Measurements from ENCODE around the gene MOB3B.
A peak's percentile ranks its signal among the peaks of the same experiment; 100 is the strongest.

Gene MOB3B

DNA sequence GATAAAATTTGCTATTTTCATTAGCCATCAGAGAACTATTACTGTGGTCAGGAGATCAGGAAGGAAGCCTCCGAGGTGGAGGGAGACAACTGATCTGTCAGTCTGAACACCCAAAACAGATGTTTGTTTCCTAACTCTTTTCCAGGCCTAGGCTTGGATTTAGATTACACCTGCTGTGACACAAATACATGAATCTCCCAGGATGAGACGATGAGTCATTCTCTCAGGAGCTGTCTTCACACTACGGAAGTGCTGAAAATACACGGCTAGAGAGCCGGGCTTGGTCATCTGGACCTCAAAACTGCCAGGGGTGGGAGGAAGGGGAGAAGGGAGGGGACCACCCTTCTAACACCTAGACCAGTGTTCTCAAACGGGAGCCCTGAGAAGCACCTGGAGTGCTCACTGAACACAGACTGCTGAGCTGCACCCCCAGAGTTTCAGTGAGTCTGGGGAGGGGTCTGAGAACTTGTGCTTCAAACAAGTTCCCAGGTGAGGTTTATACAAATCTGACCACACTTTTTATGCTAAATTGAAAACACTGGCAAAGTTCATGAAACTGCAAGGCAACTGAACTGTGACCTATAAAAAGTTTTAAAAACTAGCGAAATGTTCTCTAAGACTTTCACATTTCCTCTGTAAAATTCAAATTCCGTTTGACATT is 152.3 kb downstream of the MOB3B start:
- POLR2A ChIA-PET = no interaction called here
- TF ChIP-seq ZNF37A (tag by site-specific recombination; IDR thresholded peaks at IDR 0.05) (no peak), ZNF23 (tag by site-specific recombination; IDR thresholded peaks at IDR 0.05; ENCODE audit: borderline replicate concordance) (no peak), ZNF133 (tag by site-specific recombination; IDR thresholded peaks at IDR 0.05) (no peak), ZBTB20 (tag by site-specific recombination; IDR thresholded peaks at IDR 0.05) (no peak), ZNF571 (tag by site-specific recombination; IDR thresholded peaks at IDR 0.05) (no peak), ZNF473 (tag by site-specific recombination; IDR thresholded peaks at IDR 0.05) (no peak), ZNF791 (tag by site-specific recombination; IDR thresholded peaks at IDR 0.05) (no peak), ZNF211 (tag by site-specific recombination; IDR thresholded peaks at IDR 0.05; ENCODE audit: low read depth) (no peak), ZNF292 (tag by site-specific recombination; IDR thresholded peaks at IDR 0.05; ENCODE audit: borderline replicate concordance, low read depth) (no peak)
- TF ChIP-seq, protein P1, sequence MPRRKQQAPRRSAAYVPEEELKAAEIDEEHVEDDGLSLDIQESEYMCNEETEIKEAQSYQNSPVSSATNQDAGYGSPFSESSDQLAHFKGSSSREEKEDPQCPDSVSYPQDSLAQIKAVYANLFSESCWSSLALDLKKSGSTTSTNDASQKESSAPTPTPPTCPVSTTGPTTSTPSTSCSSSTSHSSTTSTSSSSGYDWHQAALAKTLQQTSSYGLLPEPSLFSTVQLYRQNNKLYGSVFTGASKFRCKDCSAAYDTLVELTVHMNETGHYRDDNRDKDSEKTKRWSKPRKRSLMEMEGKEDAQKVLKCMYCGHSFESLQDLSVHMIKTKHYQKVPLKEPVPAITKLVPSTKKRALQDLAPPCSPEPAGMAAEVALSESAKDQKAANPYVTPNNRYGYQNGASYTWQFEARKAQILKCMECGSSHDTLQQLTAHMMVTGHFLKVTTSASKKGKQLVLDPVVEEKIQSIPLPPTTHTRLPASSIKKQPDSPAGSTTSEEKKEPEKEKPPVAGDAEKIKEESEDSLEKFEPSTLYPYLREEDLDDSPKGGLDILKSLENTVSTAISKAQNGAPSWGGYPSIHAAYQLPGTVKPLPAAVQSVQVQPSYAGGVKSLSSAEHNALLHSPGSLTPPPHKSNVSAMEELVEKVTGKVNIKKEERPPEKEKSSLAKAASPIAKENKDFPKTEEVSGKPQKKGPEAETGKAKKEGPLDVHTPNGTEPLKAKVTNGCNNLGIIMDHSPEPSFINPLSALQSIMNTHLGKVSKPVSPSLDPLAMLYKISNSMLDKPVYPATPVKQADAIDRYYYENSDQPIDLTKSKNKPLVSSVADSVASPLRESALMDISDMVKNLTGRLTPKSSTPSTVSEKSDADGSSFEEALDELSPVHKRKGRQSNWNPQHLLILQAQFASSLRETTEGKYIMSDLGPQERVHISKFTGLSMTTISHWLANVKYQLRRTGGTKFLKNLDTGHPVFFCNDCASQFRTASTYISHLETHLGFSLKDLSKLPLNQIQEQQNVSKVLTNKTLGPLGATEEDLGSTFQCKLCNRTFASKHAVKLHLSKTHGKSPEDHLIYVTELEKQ (tag by site-specific recombination; IDR thresholded peaks at IDR 0.05; ENCODE audit: borderline replicate concordance) = 0 out of 2 replicates have a peak, but pooled peaks have one; percentile 29
- TF ChIP-seq, protein P2, sequence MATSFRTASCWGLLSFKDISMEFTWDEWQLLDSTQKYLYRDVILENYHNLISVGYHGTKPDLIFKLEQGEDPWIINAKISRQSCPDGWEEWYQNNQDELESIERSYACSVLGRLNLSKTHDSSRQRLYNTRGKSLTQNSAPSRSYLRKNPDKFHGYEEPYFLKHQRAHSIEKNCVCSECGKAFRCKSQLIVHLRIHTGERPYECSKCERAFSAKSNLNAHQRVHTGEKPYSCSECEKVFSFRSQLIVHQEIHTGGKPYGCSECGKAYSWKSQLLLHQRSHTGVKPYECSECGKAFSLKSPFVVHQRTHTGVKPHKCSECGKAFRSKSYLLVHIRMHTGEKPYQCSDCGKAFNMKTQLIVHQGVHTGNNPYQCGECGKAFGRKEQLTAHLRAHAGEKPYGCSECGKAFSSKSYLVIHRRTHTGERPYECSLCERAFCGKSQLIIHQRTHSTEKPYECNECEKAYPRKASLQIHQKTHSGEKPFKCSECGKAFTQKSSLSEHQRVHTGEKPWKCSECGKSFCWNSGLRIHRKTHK (tag by site-specific recombination; IDR thresholded peaks at IDR 0.05) = no peak
- TF ChIP-seq, protein P3, sequence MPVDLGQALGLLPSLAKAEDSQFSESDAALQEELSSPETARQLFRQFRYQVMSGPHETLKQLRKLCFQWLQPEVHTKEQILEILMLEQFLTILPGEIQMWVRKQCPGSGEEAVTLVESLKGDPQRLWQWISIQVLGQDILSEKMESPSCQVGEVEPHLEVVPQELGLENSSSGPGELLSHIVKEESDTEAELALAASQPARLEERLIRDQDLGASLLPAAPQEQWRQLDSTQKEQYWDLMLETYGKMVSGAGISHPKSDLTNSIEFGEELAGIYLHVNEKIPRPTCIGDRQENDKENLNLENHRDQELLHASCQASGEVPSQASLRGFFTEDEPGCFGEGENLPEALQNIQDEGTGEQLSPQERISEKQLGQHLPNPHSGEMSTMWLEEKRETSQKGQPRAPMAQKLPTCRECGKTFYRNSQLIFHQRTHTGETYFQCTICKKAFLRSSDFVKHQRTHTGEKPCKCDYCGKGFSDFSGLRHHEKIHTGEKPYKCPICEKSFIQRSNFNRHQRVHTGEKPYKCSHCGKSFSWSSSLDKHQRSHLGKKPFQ (tag by site-specific recombination; IDR thresholded peaks at IDR 0.05) = 0 out of 2 replicates have a peak, but pooled peaks have one; percentile 18
- TF ChIP-seq, protein P4, sequence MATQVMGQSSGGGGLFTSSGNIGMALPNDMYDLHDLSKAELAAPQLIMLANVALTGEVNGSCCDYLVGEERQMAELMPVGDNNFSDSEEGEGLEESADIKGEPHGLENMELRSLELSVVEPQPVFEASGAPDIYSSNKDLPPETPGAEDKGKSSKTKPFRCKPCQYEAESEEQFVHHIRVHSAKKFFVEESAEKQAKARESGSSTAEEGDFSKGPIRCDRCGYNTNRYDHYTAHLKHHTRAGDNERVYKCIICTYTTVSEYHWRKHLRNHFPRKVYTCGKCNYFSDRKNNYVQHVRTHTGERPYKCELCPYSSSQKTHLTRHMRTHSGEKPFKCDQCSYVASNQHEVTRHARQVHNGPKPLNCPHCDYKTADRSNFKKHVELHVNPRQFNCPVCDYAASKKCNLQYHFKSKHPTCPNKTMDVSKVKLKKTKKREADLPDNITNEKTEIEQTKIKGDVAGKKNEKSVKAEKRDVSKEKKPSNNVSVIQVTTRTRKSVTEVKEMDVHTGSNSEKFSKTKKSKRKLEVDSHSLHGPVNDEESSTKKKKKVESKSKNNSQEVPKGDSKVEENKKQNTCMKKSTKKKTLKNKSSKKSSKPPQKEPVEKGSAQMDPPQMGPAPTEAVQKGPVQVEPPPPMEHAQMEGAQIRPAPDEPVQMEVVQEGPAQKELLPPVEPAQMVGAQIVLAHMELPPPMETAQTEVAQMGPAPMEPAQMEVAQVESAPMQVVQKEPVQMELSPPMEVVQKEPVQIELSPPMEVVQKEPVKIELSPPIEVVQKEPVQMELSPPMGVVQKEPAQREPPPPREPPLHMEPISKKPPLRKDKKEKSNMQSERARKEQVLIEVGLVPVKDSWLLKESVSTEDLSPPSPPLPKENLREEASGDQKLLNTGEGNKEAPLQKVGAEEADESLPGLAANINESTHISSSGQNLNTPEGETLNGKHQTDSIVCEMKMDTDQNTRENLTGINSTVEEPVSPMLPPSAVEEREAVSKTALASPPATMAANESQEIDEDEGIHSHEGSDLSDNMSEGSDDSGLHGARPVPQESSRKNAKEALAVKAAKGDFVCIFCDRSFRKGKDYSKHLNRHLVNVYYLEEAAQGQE (tag by site-specific recombination; IDR thresholded peaks at IDR 0.05) = peak; percentile 71
- TF ChIP-seq, protein P5, sequence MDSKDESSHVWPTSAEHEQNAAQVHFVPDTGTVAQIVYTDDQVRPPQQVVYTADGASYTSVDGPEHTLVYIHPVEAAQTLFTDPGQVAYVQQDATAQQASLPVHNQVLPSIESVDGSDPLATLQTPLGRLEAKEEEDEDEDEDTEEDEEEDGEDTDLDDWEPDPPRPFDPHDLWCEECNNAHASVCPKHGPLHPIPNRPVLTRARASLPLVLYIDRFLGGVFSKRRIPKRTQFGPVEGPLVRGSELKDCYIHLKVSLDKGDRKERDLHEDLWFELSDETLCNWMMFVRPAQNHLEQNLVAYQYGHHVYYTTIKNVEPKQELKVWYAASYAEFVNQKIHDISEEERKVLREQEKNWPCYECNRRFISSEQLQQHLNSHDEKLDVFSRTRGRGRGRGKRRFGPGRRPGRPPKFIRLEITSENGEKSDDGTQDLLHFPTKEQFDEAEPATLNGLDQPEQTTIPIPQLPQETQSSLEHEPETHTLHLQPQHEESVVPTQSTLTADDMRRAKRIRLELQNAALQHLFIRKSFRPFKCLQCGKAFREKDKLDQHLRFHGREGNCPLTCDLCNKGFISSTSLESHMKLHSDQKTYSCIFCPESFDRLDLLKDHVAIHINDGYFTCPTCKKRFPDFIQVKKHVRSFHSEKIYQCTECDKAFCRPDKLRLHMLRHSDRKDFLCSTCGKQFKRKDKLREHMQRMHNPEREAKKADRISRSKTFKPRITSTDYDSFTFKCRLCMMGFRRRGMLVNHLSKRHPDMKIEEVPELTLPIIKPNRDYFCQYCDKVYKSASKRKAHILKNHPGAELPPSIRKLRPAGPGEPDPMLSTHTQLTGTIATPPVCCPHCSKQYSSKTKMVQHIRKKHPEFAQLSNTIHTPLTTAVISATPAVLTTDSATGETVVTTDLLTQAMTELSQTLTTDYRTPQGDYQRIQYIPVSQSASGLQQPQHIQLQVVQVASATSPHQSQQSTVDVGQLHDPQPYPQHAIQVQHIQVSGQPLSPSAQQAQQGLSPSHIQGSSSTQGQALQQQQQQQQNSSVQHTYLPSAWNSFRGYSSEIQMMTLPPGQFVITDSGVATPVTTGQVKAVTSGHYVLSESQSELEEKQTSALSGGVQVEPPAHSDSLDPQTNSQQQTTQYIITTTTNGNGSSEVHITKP (tag by site-specific recombination; IDR thresholded peaks at IDR 0.05) = peak; percentile 77
- H3K9me3 ChIP-seq (ENCODE audit: control insufficient read depth, insufficient read depth, low read depth, low read length) = no peaks in the 10 kb centered on the region
- no peaks in the 10 kb centered on the region for H3K36me3 ChIP-seq (ENCODE audit: control insufficient read depth in 2 of 2, insufficient read depth in 1 of 2, low read length in 2 of 2)
- 0 out of 2 replicates have a peak, but pooled peaks cover 3% of the 10 kb centered on the region for H3K4me1 ChIP-seq (ENCODE audit: control insufficient read depth, insufficient read depth, low read length)
- H3K27ac ChIP-seq (ENCODE audit: extremely low read depth, low read depth, low read length) = no peak overlapping the region
- H3K4me3 ChIP-seq (ENCODE audit: low read depth, low read length) = no peak overlapping the region
- CTCF ChIA-PET = interaction anchor here (0.7 to 0.8 kb wide), 2 partner anchors 13 to 30 kb away, joined by 3 read pairs; no protein-coding TSS in a partner anchor

All from HEK293 (cell line).